ENCODE data around the gene DCAF6.
A peak's percentile ranks its signal among the peaks of the same experiment; 100 is the strongest.

The DCAF6 gene

GRCh38 chr1:167935216-167936067, 1.0 kb upstream of the DCAF6 start:
- peak; percentile 5 for DNase-seq (ENCODE audit: low read depth, low spot score)
- Histone ChIP-seq H3K9me3 (ENCODE audit: control insufficient read depth, insufficient read depth, low read length) (no peaks in the 10 kb centered on the region), H3K36me3 (ENCODE audit: control insufficient read depth, insufficient read depth, low read length) (no peaks in the 10 kb centered on the region), H3K27ac (ENCODE audit: low read length) (no peak overlapping the region), H3K4me3 (ENCODE audit: low read length) (peak overlapping the region; percentile 75), H3K27me3 (ENCODE audit: control insufficient read depth, insufficient read depth, low read length) (no peaks in the 10 kb centered on the region), H3K4me1 (ENCODE audit: control insufficient read depth, insufficient read depth, low read length) (no peaks in the 10 kb centered on the region; the same call in 1 of the 2 replicates)
- no CpG with 5 or more reads among the region's 45 CpGs for WGBS (ENCODE audit: insufficient coverage, insufficient read length)

GRCh38 chr1:167936930-167937708, 636 bp downstream of the DCAF6 start, which contains the start of gene MPC2:
Gene MPC2 (minus strand): TSS chr1:167937072. CDS start chr1:167935841, 1,231 bp downstream.
- Histone ChIP-seq H3K4me1 (ENCODE audit: control insufficient read depth, insufficient read depth, low read length) (no peaks in the 10 kb centered on the region; the same call in 1 of the 2 replicates), H3K27me3 (ENCODE audit: control insufficient read depth, insufficient read depth, low read length) (no peaks in the 10 kb centered on the region), H3K9me3 (ENCODE audit: control insufficient read depth, insufficient read depth, low read length) (no peaks in the 10 kb centered on the region), H3K36me3 (ENCODE audit: control insufficient read depth, insufficient read depth, low read length) (no peaks in the 10 kb centered on the region), H3K27ac (ENCODE audit: low read length) (no peak within 1 kb of the TSS), H3K4me3 (ENCODE audit: low read length) (peak within 1 kb of the TSS; percentile 75)
- no CpG with 5 or more reads among the region's 51 CpGs for WGBS (ENCODE audit: insufficient coverage, insufficient read length)
- peak; percentile 7 for DNase-seq (ENCODE audit: low read depth, low spot score)

- no peak for DNase-seq (ENCODE audit: low read depth, low spot score)
- no CpG with 5 or more reads among the region's 5 CpGs for WGBS (ENCODE audit: insufficient coverage, insufficient read length)
- H3K4me3 ChIP-seq (ENCODE audit: low read length), result peak overlapping the region; percentile 75; the same call in 1 of the 2 replicates
- no peaks in the 10 kb centered on the region for H3K9me3 ChIP-seq (ENCODE audit: control insufficient read depth, insufficient read depth, low read length)
- H3K4me1 ChIP-seq (ENCODE audit: control insufficient read depth, insufficient read depth, low read length), result no peaks in the 10 kb centered on the region; the same call in 1 of the 2 replicates
- H3K27ac ChIP-seq (ENCODE audit: low read length), result no peak overlapping the region
- no peaks in the 10 kb centered on the region for H3K27me3 ChIP-seq (ENCODE audit: control insufficient read depth, insufficient read depth, low read length)
- H3K36me3 ChIP-seq (ENCODE audit: control insufficient read depth, insufficient read depth, low read length), result no peaks in the 10 kb centered on the region
These were observed 1.2 kb downstream of the DCAF6 start for GRCh38 chr1:167937709-167938010.

DNA sequence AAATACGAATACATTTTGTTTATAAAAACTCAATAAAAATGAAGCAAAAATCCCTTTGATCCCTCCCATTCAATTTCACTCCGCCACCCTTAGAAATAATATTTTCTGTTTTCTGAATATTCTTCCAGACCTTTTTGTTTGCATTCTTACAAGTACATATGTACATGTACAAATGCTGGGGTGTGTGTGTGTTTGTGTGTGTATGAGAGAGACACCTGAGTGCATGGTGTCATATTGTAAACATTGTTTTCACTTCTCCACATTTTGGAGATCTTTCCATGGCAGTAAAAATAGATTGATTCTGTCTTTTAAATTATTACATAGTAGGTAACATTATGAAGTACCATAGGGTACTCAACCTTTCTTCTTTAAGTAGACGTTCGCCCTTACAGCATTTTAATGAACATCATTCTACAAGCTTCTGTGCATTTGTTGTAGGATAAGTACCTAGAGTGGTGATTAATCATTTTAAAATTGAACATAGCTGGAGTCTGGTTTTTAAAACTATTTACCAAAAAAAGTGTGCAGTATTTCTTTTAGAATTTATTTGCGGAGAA, 1.7 kb downstream of the DCAF6 start:
- no peaks in the 10 kb centered on the region for H3K9me3 ChIP-seq (ENCODE audit: control insufficient read depth, insufficient read depth, low read length)
- H3K4me1 ChIP-seq (ENCODE audit: control insufficient read depth, insufficient read depth, low read length), result no peaks in the 10 kb centered on the region; the same call in 1 of the 2 replicates
- WGBS (ENCODE audit: insufficient coverage, insufficient read length), result no CpG with 5 or more reads among the region's 5 CpGs
- peak overlapping the region; percentile 18; the same call in 1 of the 2 replicates for H3K4me3 ChIP-seq (ENCODE audit: low read length)
- no peaks in the 10 kb centered on the region for H3K36me3 ChIP-seq (ENCODE audit: control insufficient read depth, insufficient read depth, low read length)
- no peaks in the 10 kb centered on the region for H3K27me3 ChIP-seq (ENCODE audit: control insufficient read depth, insufficient read depth, low read length)
- no peak overlapping the region for H3K27ac ChIP-seq (ENCODE audit: low read length)
- DNase-seq (ENCODE audit: low read depth, low spot score), result no peak

- Histone ChIP-seq H3K36me3 (ENCODE audit: control insufficient read depth, insufficient read depth, low read length) (no peaks in the 10 kb centered on the region), H3K4me3 (ENCODE audit: low read length) (no peak overlapping the region), H3K27ac (ENCODE audit: low read length) (no peak overlapping the region), H3K9me3 (ENCODE audit: control insufficient read depth, insufficient read depth, low read length) (no peaks in the 10 kb centered on the region), H3K4me1 (ENCODE audit: control insufficient read depth, insufficient read depth, low read length) (no peaks in the 10 kb centered on the region; the same call in 1 of the 2 replicates), H3K27me3 (ENCODE audit: control insufficient read depth, insufficient read depth, low read length) (no peaks in the 10 kb centered on the region)
- DNase-seq (ENCODE audit: low read depth, low spot score), result no peak
- WGBS (ENCODE audit: insufficient coverage, insufficient read length), result no CpG with 5 or more reads among the region's 2 CpGs
These were observed 3.8 kb downstream of the DCAF6 start for GRCh38 chr1:167940264-167940663.

- H3K4me3 ChIP-seq (ENCODE audit: low read length), result no peak overlapping the region
- H3K27ac ChIP-seq (ENCODE audit: low read length), result no peak overlapping the region
- no peaks in the 10 kb centered on the region for H3K27me3 ChIP-seq (ENCODE audit: control insufficient read depth, insufficient read depth, low read length)
- WGBS (ENCODE audit: insufficient coverage, insufficient read length), result 100% methylated on average over 2 of the region's 9 CpGs
- H3K4me1 ChIP-seq (ENCODE audit: control insufficient read depth, insufficient read depth, low read length), result no peaks in the 10 kb centered on the region
- no peaks in the 10 kb centered on the region for H3K36me3 ChIP-seq (ENCODE audit: control insufficient read depth, insufficient read depth, low read length)
- DNase-seq (ENCODE audit: low read depth, low spot score), result no peak
- H3K9me3 ChIP-seq (ENCODE audit: control insufficient read depth, insufficient read depth, low read length), result no peaks in the 10 kb centered on the region
These were observed 7.1 kb downstream of the DCAF6 start for GRCh38 chr1:167943541-167943940.

GRCh38 chr1:167947733-167948132, 11.2 kb downstream of the DCAF6 start:
- no peak for DNase-seq (ENCODE audit: low read depth, low spot score)
- Histone ChIP-seq H3K36me3 (ENCODE audit: control insufficient read depth, insufficient read depth, low read length) (no peaks in the 10 kb centered on the region), H3K4me3 (ENCODE audit: low read length) (no peak overlapping the region), H3K9me3 (ENCODE audit: control insufficient read depth, insufficient read depth, low read length) (no peaks in the 10 kb centered on the region), H3K27me3 (ENCODE audit: control insufficient read depth, insufficient read depth, low read length) (no peaks in the 10 kb centered on the region), H3K4me1 (ENCODE audit: control insufficient read depth, insufficient read depth, low read length) (no peaks in the 10 kb centered on the region), H3K27ac (ENCODE audit: low read length) (no peak overlapping the region)
- WGBS (ENCODE audit: insufficient coverage, insufficient read length), result no CpG with 5 or more reads among the region's 2 CpGs

GRCh38 chr1:167949785-167950184, 13.3 kb downstream of the DCAF6 start:
- no peaks in the 10 kb centered on the region; the same call in 1 of the 2 replicates for H3K36me3 ChIP-seq (ENCODE audit: control insufficient read depth, insufficient read depth, low read length)
- H3K4me1 ChIP-seq (ENCODE audit: control insufficient read depth, insufficient read depth, low read length), result no peaks in the 10 kb centered on the region
- no peak overlapping the region for H3K4me3 ChIP-seq (ENCODE audit: low read length)
- WGBS (ENCODE audit: insufficient coverage, insufficient read length), result no CpG with 5 or more reads among the region's 3 CpGs
- no peaks in the 10 kb centered on the region for H3K27me3 ChIP-seq (ENCODE audit: control insufficient read depth, insufficient read depth, low read length)
- H3K9me3 ChIP-seq (ENCODE audit: control insufficient read depth, insufficient read depth, low read length), result no peaks in the 10 kb centered on the region
- H3K27ac ChIP-seq (ENCODE audit: low read length), result no peak overlapping the region
- DNase-seq (ENCODE audit: low read depth, low spot score), result no peak

- Histone ChIP-seq H3K4me3 (ENCODE audit: low read length) (no peak overlapping the region), H3K36me3 (ENCODE audit: control insufficient read depth, insufficient read depth, low read length) (no peaks in the 10 kb centered on the region; the same call in 1 of the 2 replicates), H3K9me3 (ENCODE audit: control insufficient read depth, insufficient read depth, low read length) (no peaks in the 10 kb centered on the region), H3K27me3 (ENCODE audit: control insufficient read depth, insufficient read depth, low read length) (no peaks in the 10 kb centered on the region), H3K4me1 (ENCODE audit: control insufficient read depth, insufficient read depth, low read length) (no peaks in the 10 kb centered on the region), H3K27ac (ENCODE audit: low read length) (no peak overlapping the region)
- no CpG with 5 or more reads among the region's 1 CpG for WGBS (ENCODE audit: insufficient coverage, insufficient read length)
- DNase-seq (ENCODE audit: low read depth, low spot score), result no peak
These were observed 14.1 kb downstream of the DCAF6 start for GRCh38 chr1:167950569-167950968.

DNA sequence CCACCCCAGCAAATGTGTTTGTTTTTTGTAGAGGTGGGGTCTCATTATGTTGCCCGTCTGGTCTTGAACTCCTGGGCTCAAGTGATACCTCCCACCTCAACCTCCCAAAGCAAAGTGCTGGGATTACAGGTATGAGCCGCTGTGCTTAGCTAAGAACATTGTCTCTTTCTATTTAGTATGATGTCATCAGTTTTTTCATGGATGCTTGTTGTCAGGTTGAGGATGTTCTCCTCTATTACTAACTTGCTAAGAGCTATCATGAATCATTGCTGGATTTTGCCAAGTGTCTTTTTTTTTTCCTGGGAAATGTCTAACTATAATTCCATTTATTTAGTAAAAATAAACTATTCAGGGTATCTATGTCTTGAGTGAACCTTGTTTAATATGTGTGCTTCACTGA, 19.4 kb downstream of the DCAF6 start:
- no peaks in the 10 kb centered on the region; the same call in 1 of the 2 replicates for H3K36me3 ChIP-seq (ENCODE audit: control insufficient read depth, insufficient read depth, low read length)
- no peaks in the 10 kb centered on the region for H3K4me1 ChIP-seq (ENCODE audit: control insufficient read depth, insufficient read depth, low read length)
- H3K27ac ChIP-seq (ENCODE audit: low read length), result no peak overlapping the region
- H3K9me3 ChIP-seq (ENCODE audit: control insufficient read depth, insufficient read depth, low read length), result no peaks in the 10 kb centered on the region
- H3K27me3 ChIP-seq (ENCODE audit: control insufficient read depth, insufficient read depth, low read length), result no peaks in the 10 kb centered on the region
- no peak for DNase-seq (ENCODE audit: low read depth, low spot score)
- H3K4me3 ChIP-seq (ENCODE audit: low read length), result no peak overlapping the region
- WGBS (ENCODE audit: insufficient coverage, insufficient read length), result no CpG with 5 or more reads among the region's 2 CpGs
